H7 (cell line): ENCODE results near the gene HAGH. TPM values are rescaled to one million over a fixed set of nuclear protein-coding genes. Genes with fewer than 3 reads are reported as not detected.
A peak's percentile ranks its signal among the peaks of the same experiment; 100 is the strongest.
"Not testable (repeated sequence)": the region's sequence is repeated elsewhere in the genome, so short reads cannot be mapped to it uniquely, and the experiment has no call there.

ENCODE experiments used
- DNase-seq: peaks from one replicate; pipeline ENCODE4 v3.0.0; 2012
- H3K27me3 ChIP-seq: 2 replicates; pipeline ENCODE4 v1.6.0; 2011; ENCODE audit warnings: mild to moderate bottlenecking, low read length; ENCODE audit not compliant: control insufficient read depth, insufficient read depth
- H3K36me3 ChIP-seq: replicated peaks from 2 replicates; pipeline ENCODE4 v1.5.1; 2011; ENCODE audit warnings: low read length; ENCODE audit not compliant: control insufficient read depth, insufficient read depth
- H3K4me3 ChIP-seq: 2 replicates; pipeline ENCODE4 v1.5.1; 2011; ENCODE audit warnings: low read depth, mild to moderate bottlenecking, control low read depth, low read length, moderate library complexity; ENCODE audit not compliant: insufficient read depth
- total RNA-seq: library from RNA; depleted of rRNA; stranded (reverse); fragments of >200 nt; shearing (Covaris generic); gene quantifications from 2 replicates; pipeline ENCODE4 v1.2.3, GENCODE V29; 2014

The HAGH gene
- total RNA-seq, 1 experiment from 2014 or later, result 51.8 TPM

DNA sequence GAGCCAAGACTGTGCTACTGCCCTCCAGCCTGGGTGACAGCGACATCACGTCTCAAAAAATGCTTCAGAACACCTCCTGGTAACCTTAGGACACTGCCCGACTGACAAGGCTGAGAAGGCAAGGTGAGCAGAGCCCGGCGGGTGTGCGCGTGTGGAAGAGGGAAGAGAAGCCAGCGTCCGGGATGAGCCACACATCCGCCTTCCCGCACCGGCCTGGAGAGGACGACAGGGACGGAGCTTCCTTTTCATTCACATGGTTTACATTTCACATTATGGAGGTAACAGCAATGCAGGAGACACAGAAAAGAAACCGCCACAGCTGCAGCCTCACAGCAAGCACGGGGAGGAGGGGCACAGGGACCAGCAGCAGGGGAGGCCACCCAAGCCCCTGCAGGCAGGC is 16.5 kb downstream of the HAGH start:
- no peak for DNase-seq
- no peaks in the 10 kb centered on the region; the same call in none of the 2 replicates for H3K36me3 ChIP-seq

DNA sequence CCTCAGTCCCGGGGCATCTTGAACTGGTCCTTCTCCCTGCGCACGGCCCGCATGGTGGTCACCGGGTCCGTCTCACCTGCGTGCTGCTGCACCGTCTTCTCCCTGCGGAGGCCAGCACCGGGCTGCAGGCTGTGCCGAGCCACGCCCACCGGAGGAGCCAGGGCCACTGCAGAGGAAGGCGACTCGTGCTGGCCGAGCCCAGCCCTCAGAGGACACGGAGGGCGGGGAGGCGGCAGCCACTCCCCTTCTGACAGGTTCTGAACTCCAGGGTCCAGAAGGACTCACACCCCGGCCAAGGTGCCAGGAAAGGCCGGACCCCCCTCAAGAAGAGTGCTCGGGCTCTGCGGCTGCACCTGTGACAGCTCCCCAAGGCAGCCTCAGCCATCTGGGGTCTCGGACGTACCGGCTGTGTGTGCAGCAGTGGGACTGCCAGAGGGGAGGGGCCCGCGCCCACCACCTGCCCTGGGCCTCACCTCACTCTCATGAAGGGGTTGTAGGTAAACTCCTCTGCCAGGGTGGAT is 17.3 kb downstream of the HAGH start:
- Histone ChIP-seq H3K36me3 (no peaks in the 10 kb centered on the region; the same call in none of the 2 replicates), H3K27me3 (no peaks in the 10 kb centered on the region), H3K4me3 (no peak overlapping the region)
- peak; percentile 92 for DNase-seq

More for the DNA sequence above, 16.5 kb downstream of the HAGH start:
- no peaks in the 10 kb centered on the region for H3K27me3 ChIP-seq
- no peak overlapping the region for H3K4me3 ChIP-seq

DNA sequence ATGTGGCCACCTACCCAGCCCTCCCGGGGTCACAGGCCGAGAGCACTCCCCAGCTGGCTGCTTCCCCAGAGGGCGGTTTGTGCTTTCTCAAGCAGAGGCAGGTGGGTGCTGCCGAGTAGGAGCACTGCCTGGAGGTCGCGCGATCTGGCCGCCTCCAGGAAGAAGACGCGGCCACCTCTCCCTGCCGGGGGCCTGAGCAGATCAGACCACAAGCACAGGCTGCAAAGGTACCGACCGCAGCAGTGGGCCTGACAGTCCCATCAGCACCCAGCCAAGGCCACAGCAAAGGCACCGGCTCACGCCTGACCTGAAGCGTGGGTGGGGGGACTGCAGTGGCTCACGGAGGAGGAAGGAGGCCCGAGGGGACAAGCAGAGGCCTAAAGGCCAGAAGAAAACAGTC is 17.9 kb downstream of the HAGH start:
- Histone ChIP-seq H3K27me3 (no peaks in the 10 kb centered on the region), H3K4me3 (no peak overlapping the region), H3K36me3 (no peaks in the 10 kb centered on the region; the same call in none of the 2 replicates)
- DNase-seq, result no peak

DNA sequence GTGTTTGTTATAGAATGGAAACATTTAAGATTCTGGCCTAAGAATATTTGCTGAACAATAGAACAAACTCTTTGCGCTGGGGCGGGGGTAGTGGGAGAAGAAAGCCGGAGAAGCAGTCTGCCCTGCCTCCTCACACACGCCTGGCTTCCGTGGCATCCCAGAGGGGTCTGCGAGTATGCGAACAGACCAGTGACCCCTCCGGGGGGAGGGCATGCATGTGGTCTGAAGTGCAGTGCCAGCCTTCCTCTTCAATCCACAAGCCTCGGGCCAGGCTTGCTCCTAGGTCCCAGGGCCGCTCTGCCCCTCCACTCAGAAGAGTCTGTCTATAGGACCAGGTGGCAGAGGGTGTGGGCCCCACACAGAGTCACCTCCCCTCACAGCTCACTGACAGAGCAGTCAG is 19.0 kb downstream of the HAGH start:
- H3K27me3 ChIP-seq, result no peaks in the 10 kb centered on the region
- H3K4me3 ChIP-seq, result no peak overlapping the region
- no peaks in the 10 kb centered on the region; the same call in none of the 2 replicates for H3K36me3 ChIP-seq
- DNase-seq, result no peak

DNA sequence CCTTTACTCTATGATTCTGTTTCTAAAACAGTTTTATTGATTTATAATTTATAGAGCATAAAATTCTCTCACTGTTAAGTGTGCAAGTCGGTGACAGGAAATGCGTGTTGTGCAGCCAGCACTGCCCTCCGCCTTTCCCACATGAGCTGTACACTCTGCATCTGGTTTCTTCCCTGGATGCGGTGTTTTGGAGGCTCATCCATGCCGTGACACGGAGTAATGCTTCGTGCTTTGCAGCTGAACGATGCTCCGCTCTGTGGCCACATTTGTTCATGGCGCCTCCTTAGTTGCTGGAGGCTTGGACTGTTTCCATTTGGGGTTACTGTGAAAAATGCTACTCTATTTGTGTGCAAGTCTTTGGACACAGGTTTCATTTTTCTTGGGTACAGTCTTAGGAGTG is 25.9 kb downstream of the HAGH start:
- no peaks in the 10 kb centered on the region for H3K36me3 ChIP-seq
- no peak overlapping the region for H3K4me3 ChIP-seq
- H3K27me3 ChIP-seq, result no peaks in the 10 kb centered on the region
- DNase-seq, result no peak

DNA sequence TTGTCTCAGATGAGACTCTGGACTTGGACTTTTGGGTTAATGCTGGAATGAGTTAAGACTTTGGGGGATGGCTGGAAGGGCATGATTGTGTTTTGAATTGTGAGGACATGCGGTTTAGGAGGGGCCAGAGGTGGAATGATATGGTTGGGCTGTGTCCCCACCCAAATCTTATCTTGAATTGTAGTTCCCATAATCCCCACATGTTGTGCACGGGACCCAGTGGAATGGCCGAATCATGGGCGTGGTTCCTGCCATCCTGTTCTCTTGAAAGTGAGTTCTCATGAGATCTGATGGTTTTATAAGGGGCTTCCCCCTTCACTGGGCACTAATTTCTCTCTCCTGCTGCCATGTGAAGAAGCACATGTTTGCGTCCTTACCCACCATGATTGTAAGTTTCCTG is 27.4 kb downstream of the HAGH start:
- not testable (repeated sequence) for H3K36me3 ChIP-seq, H3K4me3 ChIP-seq, H3K27me3 ChIP-seq, DNase-seq

DNA sequence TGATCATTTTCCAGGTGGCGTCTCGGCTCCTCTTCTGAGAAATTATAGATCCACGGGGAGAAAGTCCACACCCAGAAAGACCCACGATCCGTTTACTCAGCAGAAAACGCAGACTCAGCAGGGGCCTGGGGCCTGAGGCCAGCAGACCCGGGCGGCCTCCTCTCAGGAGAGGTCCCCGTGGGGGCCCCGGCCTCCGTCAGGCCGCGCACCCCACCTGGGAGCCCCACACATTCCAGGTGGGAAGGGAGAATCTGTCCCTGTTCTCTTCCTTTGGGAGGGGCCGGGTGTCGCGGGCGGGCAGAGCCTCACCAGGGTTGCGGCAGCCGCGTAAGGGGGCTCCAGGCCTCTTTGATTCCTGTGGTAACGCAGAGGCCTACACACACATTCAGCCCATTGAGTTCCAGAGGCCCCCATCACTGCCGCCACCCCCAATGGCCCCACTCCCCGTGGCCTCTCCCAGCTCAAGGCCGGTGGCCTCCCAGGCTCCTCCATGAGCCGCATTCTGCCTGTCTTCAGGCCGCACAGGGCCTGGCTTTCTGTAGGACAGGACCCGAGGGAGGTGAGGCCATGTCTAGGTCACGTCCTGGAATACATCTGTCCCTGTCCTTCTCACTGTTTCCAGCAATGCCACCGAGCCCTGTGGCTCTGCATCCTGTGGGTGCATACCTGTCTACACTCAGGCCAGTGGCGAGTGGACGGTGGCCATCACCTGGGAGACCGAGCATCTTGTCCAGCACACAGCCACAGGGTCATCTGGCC is 31.5 kb downstream of the HAGH start:
- no peaks in the 10 kb centered on the region for H3K27me3 ChIP-seq
- peak; percentile 56 for DNase-seq
- no peaks in the 10 kb centered on the region for H3K36me3 ChIP-seq
- H3K4me3 ChIP-seq, result no peak overlapping the region

DNA sequence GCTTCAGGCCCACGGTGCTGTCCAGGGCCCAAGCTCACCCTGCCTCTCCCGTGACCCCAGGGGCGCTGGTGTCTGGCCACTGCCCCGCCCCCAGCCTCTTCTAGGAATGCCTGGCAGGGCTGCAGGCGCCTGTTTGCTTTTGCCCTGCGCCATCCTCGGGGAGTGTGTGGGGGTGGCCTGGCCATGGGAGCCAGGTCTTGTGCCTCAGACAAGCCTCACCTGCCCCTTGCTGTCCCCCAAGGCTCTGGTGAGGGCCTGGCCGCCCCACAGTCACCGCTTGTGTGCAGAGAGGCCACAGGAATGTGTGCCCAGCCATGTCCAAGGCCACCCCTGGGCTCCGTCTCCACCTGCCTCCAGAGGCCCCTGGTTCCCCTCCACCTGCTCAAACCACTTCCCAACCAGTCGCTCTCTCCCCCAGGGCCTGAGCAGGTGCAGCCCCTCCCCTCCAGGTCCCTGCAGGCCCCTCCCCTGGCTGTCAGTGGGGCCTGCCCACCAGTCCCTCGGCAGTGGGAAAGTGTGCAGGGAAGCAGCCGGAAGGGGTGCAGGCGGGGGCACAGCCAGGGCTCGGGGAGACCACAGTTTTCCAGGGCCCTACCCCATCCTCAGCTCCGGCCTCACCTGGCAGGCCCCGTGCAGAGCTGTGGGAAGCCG is 32.3 kb downstream of the HAGH start:
- Histone ChIP-seq H3K4me3 (no peak overlapping the region), H3K36me3 (no peaks in the 10 kb centered on the region), H3K27me3 (no peaks in the 10 kb centered on the region)
- peak; percentile 74 for DNase-seq

DNA sequence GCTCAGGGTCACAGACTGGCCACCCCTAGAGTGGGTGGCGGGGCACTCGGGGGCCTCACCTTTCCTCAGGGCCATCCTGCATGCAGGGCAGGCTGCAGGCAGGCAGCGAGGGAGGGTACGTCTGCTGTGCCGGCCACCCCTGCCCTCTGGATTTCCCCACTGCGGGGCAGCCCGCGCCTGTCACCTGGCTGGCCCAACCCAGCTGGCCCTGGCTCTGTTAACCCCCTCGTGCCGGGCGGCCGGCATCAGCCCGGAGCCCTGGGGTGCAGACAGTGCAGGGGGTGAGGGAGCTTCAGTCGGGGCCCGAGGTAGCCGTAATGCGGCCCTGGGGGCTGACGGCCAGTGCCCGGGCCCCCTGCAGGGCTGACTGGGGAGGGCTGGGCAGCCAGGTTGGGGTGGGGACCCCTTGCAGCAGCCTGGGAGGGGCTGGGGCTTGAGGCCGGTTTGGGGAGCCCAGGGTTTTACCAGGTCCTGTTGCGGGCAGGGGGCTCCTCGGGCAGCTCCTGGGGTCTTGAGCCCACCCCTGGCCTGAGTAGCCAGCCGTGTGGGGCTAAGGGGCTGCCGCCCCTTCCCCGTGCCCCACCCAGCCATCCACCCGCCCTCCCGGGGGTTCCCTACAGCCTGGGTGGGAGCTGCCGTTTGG is 32.9 kb downstream of the HAGH start, which contains the start of gene IGFALS:
Gene IGFALS, minus strand, starts transcription at position 128 of the 643 bp plus-strand sequence. Its CDS starts 53 bp downstream, at position 75.
- Histone ChIP-seq H3K36me3 (no peaks in the 10 kb centered on the region; the same call in 1 of the 2 replicates), H3K27me3 (no peaks in the 10 kb centered on the region), H3K4me3 (no peak within 1 kb of the TSS)
- DNase-seq, result peak; percentile 73

DNA sequence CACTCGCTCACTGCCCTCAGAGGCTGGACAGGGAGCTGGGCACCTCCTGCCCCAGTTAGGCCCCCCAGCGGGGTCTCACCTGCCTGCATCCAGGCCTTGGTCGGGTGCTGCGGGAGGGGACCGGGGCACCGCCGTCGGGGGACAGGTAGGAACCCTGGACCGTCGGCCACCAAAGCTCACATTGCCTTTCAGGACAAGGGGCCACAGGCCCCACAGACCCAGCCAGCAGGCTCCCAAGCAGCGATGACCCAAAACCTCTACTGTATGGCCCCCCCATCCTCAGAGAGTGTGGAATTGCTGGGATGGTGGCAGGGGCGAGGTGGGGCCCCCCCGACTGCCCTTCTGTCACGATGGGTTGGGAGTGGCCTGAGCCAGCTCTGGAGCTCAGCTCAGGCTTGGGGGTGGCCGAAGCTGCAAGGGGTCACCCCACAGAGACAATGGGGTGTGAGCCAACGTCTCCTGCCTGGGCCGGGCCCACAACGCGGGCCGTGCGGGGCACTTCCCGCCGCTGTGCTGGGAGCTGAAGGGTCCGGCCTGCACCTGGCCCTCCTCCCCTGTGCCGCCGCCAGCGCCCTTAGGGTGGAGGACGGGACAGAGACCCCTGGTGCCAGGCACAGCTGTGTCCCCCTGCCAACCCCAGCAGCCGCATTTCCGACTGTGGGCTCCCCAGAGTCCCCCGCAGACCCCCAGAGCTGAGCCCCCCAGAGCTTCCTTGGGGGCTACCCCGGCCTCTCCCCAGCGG is 33.6 kb downstream of the HAGH start:
- Histone ChIP-seq H3K4me3 (no peak overlapping the region), H3K36me3 (no peaks in the 10 kb centered on the region; the same call in 1 of the 2 replicates), H3K27me3 (no peaks in the 10 kb centered on the region)
- DNase-seq, result peak; percentile 58

DNA sequence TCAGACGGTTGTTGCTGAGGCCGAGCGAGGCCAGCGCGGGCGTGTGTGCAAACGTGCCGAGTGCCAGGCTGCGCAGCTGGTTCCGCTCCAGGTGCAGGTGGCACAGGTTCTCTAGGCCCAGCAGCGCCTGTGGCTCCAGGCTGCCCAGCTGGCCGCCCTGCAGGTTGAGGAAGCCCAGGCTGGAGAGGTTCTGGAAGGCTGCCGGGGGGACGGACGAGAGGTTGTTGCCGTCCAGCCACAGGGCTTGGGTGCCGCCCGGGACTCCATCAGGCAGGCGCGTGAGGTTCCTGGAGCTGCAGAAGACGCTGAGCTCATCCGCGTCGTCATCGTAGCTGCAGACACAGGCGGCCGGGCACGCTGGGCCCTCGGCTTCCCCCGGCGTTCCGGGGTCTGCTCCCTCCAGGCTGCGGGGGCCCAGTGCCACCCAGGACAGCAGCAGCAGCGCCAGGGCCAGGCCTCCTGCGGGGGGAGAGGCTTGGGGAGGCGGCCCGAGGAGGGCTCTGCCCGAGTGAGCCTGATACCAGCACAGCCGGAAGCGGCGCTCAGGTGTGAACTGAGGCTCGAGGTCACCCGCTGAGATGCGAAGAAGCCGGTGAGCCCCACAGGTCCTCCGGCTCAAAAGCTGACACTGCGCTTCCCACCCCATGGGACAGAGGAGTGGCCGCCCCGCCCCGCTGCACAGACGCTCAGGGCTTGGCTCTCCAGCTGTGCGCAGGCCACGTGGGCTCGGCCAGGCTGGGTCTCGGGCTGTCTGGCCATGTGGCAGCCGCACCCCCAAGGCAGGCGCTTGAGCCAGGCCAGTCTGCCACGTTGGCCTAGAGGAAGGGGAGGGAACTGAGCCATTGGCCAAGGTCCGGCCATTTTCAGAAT is 34.4 kb downstream of the HAGH start:
- peak; percentile 63 for DNase-seq
- H3K27me3 ChIP-seq, result no peaks in the 10 kb centered on the region
- H3K36me3 ChIP-seq, result no peaks in the 10 kb centered on the region; the same call in 1 of the 2 replicates
- H3K4me3 ChIP-seq, result no peak overlapping the region

DNA sequence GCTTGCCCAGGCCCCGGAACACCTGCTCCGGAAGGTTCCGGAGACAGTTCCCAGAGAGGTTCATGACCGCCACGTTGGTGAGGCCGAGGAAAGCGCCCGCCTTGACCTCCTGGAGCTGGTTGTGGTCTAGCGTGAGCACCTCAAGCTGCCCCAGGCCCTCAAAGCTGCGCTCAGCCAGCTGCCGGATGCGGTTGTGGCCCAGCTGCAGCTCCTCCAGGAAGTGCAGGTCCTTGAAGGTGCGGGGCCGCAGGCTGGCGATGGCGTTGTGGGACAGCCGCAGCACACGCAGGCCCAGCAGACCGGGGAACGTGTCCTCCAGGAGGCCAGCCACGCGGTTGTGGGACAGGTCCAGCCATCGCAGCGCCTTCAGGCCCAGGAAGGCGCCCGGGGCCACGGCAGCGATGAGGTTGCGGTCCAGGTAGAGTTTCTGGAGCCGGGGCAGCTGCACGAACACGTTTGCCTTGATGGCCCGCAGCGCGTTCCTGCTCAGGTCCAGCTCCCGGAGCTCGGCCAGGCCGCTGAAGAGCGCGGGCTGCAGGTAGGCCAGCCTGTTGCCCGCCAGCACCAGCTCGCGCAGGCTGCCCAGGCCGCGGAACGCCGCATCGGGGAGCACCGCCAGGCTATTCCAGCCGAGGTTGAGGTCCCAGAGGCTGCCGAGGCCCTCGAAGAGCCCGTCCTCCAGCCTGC is 35.2 kb downstream of the HAGH start:
- Histone ChIP-seq H3K4me3 (no peak overlapping the region), H3K27me3 (no peaks in the 10 kb centered on the region), H3K36me3 (no peaks in the 10 kb centered on the region; the same call in none of the 2 replicates)
- DNase-seq, result peak; percentile 59
